CD14-positive monocyte (primary cell): ENCODE measurements around the gene NAA25. TPM values are rescaled to one million over a fixed set of nuclear protein-coding genes. Genes with fewer than 3 reads are reported as not detected.

Experiments used
- DNase-seq, 3 donors: peaks; one replicate each; pipeline ENCODE4 v3.0.0-alpha.2; 2011 to 2022
- H2AFZ ChIP-seq: 2 replicates; pipeline ENCODE4 v1.6.0; 2012; ENCODE audit warnings: mild to moderate bottlenecking, low read depth, low read length, inconsistent platforms; ENCODE audit not compliant: insufficient read depth, poor library complexity, severe bottlenecking
- H3K27ac ChIP-seq, 2 donors: 1 replicate in 1 of 2; 2 replicates in 1 of 2; pipeline ENCODE4 v1.5.1; 2012 to 2013; ENCODE audit warnings: low read length in 2 of 2, control low read depth in 1 of 2, inconsistent platforms in 1 of 2, low read depth in 1 of 2, mild to moderate bottlenecking in 1 of 2
- H3K27me3 ChIP-seq, 2 donors: one replicate each; pipeline versions ENCODE4 v1.6.0 to v1.6.1; 2011 to 2013; ENCODE audit warnings: low read length in 2 of 2; ENCODE audit not compliant: control insufficient read depth in 2 of 2, insufficient read depth in 2 of 2
- H3K36me3 ChIP-seq, 2 donors: replicated peaks in 1 of 2; 1 replicate in 1 of 2; 2 replicates in 1 of 2; pipeline versions ENCODE4 v1.5.1 to v1.6.1; 2012 to 2013; ENCODE audit warnings: low read length in 2 of 2, control low read depth in 1 of 2, inconsistent platforms in 1 of 2, mild to moderate bottlenecking in 1 of 2; ENCODE audit not compliant: insufficient read depth in 2 of 2, control insufficient read depth in 1 of 2
- H3K4me1 ChIP-seq, 2 donors: 1 replicate in 1 of 2; 2 replicates in 1 of 2; pipeline versions ENCODE4 v1.5.1 to v1.6.1; 2012 to 2013; ENCODE audit warnings: low read length in 2 of 2, control low read depth in 1 of 2, inconsistent platforms in 1 of 2, mild to moderate bottlenecking in 1 of 2, moderate library complexity in 1 of 2; ENCODE audit not compliant: insufficient read depth in 2 of 2, control insufficient read depth in 1 of 2
- H3K4me2 ChIP-seq: replicated peaks from 2 replicates; pipeline ENCODE3; 2012; ENCODE audit warnings: low read length, moderate library complexity, mild to moderate bottlenecking; ENCODE audit not compliant: poor library complexity, severe bottlenecking; ENCODE audit errors: extremely low read depth
- H3K4me3 ChIP-seq, 3 experiments: fragments of 200-600 bp in 1 of 3; sonication (generic) in 1 of 3; replicated peaks in 1 of 3; 1 replicate in 2 of 3; 2 replicates in 1 of 3; pipeline ENCODE4 v1.5.1; 2011 to 2013; ENCODE audit warnings: low read length in 3 of 3, mild to moderate bottlenecking in 3 of 3, control low read depth in 2 of 3, low read depth in 2 of 3, inconsistent platforms in 1 of 3, moderate library complexity in 1 of 3
- H3K79me2 ChIP-seq: 2 replicates; pipeline ENCODE4 v1.6.0; 2012; ENCODE audit warnings: mild to moderate bottlenecking, control low read depth, inconsistent platforms, low read length, moderate library complexity; ENCODE audit not compliant: insufficient read depth
- H3K9ac ChIP-seq: 2 replicates; pipeline ENCODE4 v1.6.0; 2017; ENCODE audit warnings: low read length, mild to moderate bottlenecking; ENCODE audit not compliant: insufficient read depth, poor library complexity, severe bottlenecking
- H3K9me3 ChIP-seq, 2 donors: replicated peaks in 1 of 2; 1 replicate in 1 of 2; 2 replicates in 1 of 2; pipeline versions ENCODE4 v1.5.1 to v1.6.1; 2012 to 2013; ENCODE audit warnings: low read length in 2 of 2, control low read depth in 1 of 2; ENCODE audit not compliant: control insufficient read depth in 1 of 2, insufficient read depth in 1 of 2
- H4K20me1 ChIP-seq: 2 replicates; pipeline ENCODE4 v1.6.0; 2012; ENCODE audit warnings: mild to moderate bottlenecking, low read length, control low read depth, moderate library complexity; ENCODE audit not compliant: insufficient read depth
- H3K27ac Mint-ChIP-seq, 7 donors: one replicate each; pipeline ENCODE4 v1.8.0; 2020; ENCODE audit warnings: mild to moderate bottlenecking in 7 of 7, mixed read lengths in 7 of 7, moderate library complexity in 6 of 7, inconsistent platforms in 2 of 7
- H3K27me3 Mint-ChIP-seq, 3 donors: one replicate each; pipeline ENCODE4 v1.8.0; 2021 to 2022; ENCODE audit warnings: low read depth in 3 of 3, mild to moderate bottlenecking in 3 of 3, mixed read lengths in 3 of 3, moderate library complexity in 3 of 3, inconsistent platforms in 1 of 3
- H3K36me3 Mint-ChIP-seq, 2 donors: one replicate each; pipeline ENCODE4 v1.8.0; 2020; ENCODE audit warnings: mixed read lengths in 2 of 2, inconsistent platforms in 1 of 2, mild to moderate bottlenecking in 1 of 2
- H3K4me1 Mint-ChIP-seq: one replicate; pipeline ENCODE4 v1.8.0; 2020; ENCODE audit warnings: mild to moderate bottlenecking, mixed read lengths
- H3K4me3 Mint-ChIP-seq, 2 donors: one replicate each; pipeline ENCODE4 v1.8.0; 2020; ENCODE audit warnings: mild to moderate bottlenecking in 2 of 2, mixed read lengths in 2 of 2, moderate library complexity in 1 of 2
- H3K9me3 Mint-ChIP-seq, 7 donors: one replicate each; pipeline ENCODE4 v1.8.0; 2020 to 2022; ENCODE audit warnings: mixed read lengths in 7 of 7, mild to moderate bottlenecking in 6 of 7, moderate library complexity in 6 of 7, inconsistent platforms in 2 of 7
- CTCF ChIP-seq: fragments of 200-600 bp; IDR thresholded peaks from one replicate; pipeline ENCODE4 v1.8.0; 2022; ENCODE audit warnings: antibody characterized with exemption, mild to moderate bottlenecking
- WGBS: methylation state at CpG from one replicate; pipeline ENCODE4 v1.1.5; 2013; ENCODE audit warnings: missing lambda C conversion rate; ENCODE audit not compliant: insufficient coverage; 5-methylcytosine and 5-hydroxymethylcytosine counted together
- intact Hi-C, 2 donors: fragments of 100-400 bp; cut with micrococcal nuclease; formaldehyde crosslinking; loops; one replicate each; pipeline versions ENCODE4 v1.15.0 to v1.15.1; 2023
- polyA plus RNA-seq, 3 donors: library from polyadenylated mRNA; depleted of rRNA in 1 of 3; unstranded in 2 of 3; stranded (reverse) in 1 of 3; fragments of 300-500 nt in 2 of 3; fragments of >200 nt in 1 of 3; fragmentation: Illumina TruSeq in 2 of 3; gene quantifications; 1 replicate in 2 of 3; 2 replicates in 1 of 3; pipeline ENCODE4 v1.2.3, GENCODE V29; 2012 to 2021

Gene NAA25
- polyA plus RNA-seq, 3 donors = 4.3 to 7.9 (median 7.3) TPM

GRCh38 chr12:112008918-112009317 lies 99.7 kb downstream of the NAA25 start:
- peaks cover 27% of the 10 kb centered on the region for H3K4me1 Mint-ChIP-seq
- peaks cover 29 to 34% of the 10 kb centered on the region in 2 donors for H3K4me1 ChIP-seq

GRCh38 chr12:112007945-112008344 lies 100.6 kb downstream of the NAA25 start:
- H3K9me3 ChIP-seq = no peaks in the 10 kb centered on the region
- intact Hi-C loops = no loop called here
- H3K4me1 ChIP-seq = peaks cover 26 to 29% of the 10 kb centered on the region in 2 donors
- no peak overlapping the region for H3K27ac Mint-ChIP-seq
- no peak overlapping the region for H3K27ac ChIP-seq
- H3K79me2 ChIP-seq = peaks cover 28% of the 10 kb centered on the region
- no peak for DNase-seq
- H3K4me3 ChIP-seq = no peak overlapping the region
- H4K20me1 ChIP-seq = no peaks in the 10 kb centered on the region
- H3K4me3 Mint-ChIP-seq = no peak overlapping the region
- peaks cover 0 to 8% (median 4%) of the 10 kb centered on the region in 3 donors for H3K27me3 Mint-ChIP-seq
- no peaks in the 10 kb centered on the region for H3K27me3 ChIP-seq
- no peak overlapping the region for H3K4me2 ChIP-seq
- no peaks in the 10 kb centered on the region for H3K36me3 ChIP-seq
- peaks cover 0 to 2% (median 0%) of the 10 kb centered on the region in 7 donors for H3K9me3 Mint-ChIP-seq
- TF ChIP-seq CTCF = no peak
- no peak overlapping the region for H3K9ac ChIP-seq
- H3K4me1 Mint-ChIP-seq = peaks cover 27% of the 10 kb centered on the region
- no peak overlapping the region for H2AFZ ChIP-seq
- 88% methylated on average over 4 of the region's 9 CpGs for whole genome bisulfite sequencing
- peaks cover 1 to 7% of the 10 kb centered on the region in 2 donors for H3K36me3 Mint-ChIP-seq

More at GRCh38 chr12:112008918-112009317, 99.7 kb downstream of the NAA25 start:
- Histone ChIP-seq H3K9me3 (no peaks in the 10 kb centered on the region), H3K4me2 (no peak overlapping the region), H3K36me3 (no peaks in the 10 kb centered on the region), H3K9ac (no peak overlapping the region), H3K4me3 (no peak overlapping the region), H3K79me2 (peaks cover 35% of the 10 kb centered on the region), H3K27me3 (no peaks in the 10 kb centered on the region), H4K20me1 (peaks cover 4% of the 10 kb centered on the region), H2AFZ (no peak overlapping the region), H3K27ac (no peak overlapping the region)
- intact Hi-C loops = no loop called here
- Mint-ChIP-seq H3K27ac (no peak overlapping the region), H3K4me3 (no peak overlapping the region), H3K36me3 (peaks cover 0 to 7% of the 10 kb centered on the region in 2 donors), H3K9me3 (peaks cover 0 to 2% (median 0%) of the 10 kb centered on the region in 7 donors), H3K27me3 (peaks cover 0 to 4% (median 4%) of the 10 kb centered on the region in 3 donors)
- no peak for TF ChIP-seq CTCF
- no CpG with 5 or more reads among the region's 3 CpGs for WGBS
- DNase-seq = no peak
